HepG2 (cell line): ENCODE data around the gene RNF149. TPM values are rescaled to one million over a fixed set of nuclear protein-coding genes. Genes with fewer than 3 reads are reported as not detected.

Experiments used
- GATAD2A ChIP-seq: IDR thresholded peaks from 2 replicates; pipeline ENCODE4 v1.6.1; 2016
- GTF3A ChIP-seq: sonication (generic); formaldehyde crosslinking; conservative IDR thresholded peaks from 2 replicates; pipeline ENCODE4 v1.4.0; 2020; ENCODE audit warnings: mild to moderate bottlenecking, missing genetic modification reagents
- HES4 ChIP-seq: sonication (generic); formaldehyde crosslinking; IDR thresholded peaks from 2 replicates; pipeline ENCODE4 v1.9.0; 2021; ENCODE audit warnings: mild to moderate bottlenecking, missing genetic modification reagents, borderline replicate concordance
- HMG20A ChIP-seq: IDR thresholded peaks from 2 replicates; pipeline ENCODE4 v1.6.1; 2016; ENCODE audit warnings: borderline replicate concordance
- HNF4A ChIP-seq: sonication (generic); formaldehyde crosslinking; IDR thresholded peaks from 2 replicates; pipeline ENCODE4 v1.4.0; 2020; ENCODE audit warnings: missing genetic modification reagents
- MAFF ChIP-seq: IDR thresholded peaks from 2 replicates; pipeline ENCODE4 v1.6.1; 2011; ENCODE audit warnings: low read depth, low read length, improper control_type of control experiment
- MAFK ChIP-seq, 2 experiments: IDR thresholded peaks in 1 of 2; conservative IDR thresholded peaks in 1 of 2; 2 replicates each; pipeline ENCODE4 v1.6.1; 2011; ENCODE audit warnings: improper control_type of control experiment in 2 of 2, low read length in 2 of 2
- MTF1 ChIP-seq: sonication (generic); formaldehyde crosslinking; IDR thresholded peaks from 2 replicates; pipeline ENCODE4 v1.5.0; 2020; ENCODE audit warnings: missing genetic modification reagents
- MXD4 ChIP-seq: IDR thresholded peaks from 2 replicates; pipeline ENCODE4 v1.6.1; 2016; ENCODE audit warnings: mild to moderate bottlenecking, missing biosample characterization, missing genetic modification reagents
- SAP130 ChIP-seq: IDR thresholded peaks from 2 replicates; pipeline ENCODE4 v1.6.1; 2016; ENCODE audit warnings: low read depth
- SMC3 ChIP-seq: IDR thresholded peaks from 2 replicates; pipeline ENCODE4 v1.6.1; 2011; ENCODE audit warnings: low read length, improper control_type of control experiment
- SOX13 ChIP-seq, 3 experiments: fragments of 450-650 bp in 1 of 3; sonication (generic) in 1 of 3; formaldehyde crosslinking in 1 of 3; IDR thresholded peaks in 2 of 3; conservative IDR thresholded peaks in 1 of 3; 2 replicates each; pipeline versions ENCODE4 v1.5.0 to v1.6.1; 2016 to 2020; ENCODE audit warnings: antibody characterized with exemption in 1 of 3, mild to moderate bottlenecking in 1 of 3, missing compliant biosample characterization in 1 of 3, missing genetic modification reagents in 1 of 3, moderate library complexity in 1 of 3
- SOX5 ChIP-seq: IDR thresholded peaks from 2 replicates; pipeline ENCODE4 v1.6.1; 2016; ENCODE audit warnings: borderline replicate concordance
- ZNF292 ChIP-seq: sonication (generic); formaldehyde crosslinking; IDR thresholded peaks from 2 replicates; pipeline ENCODE4 v1.8.1; 2022; ENCODE audit warnings: mild to moderate bottlenecking, low read depth, missing genetic modification reagents, borderline replicate concordance
- ZNF331 ChIP-seq: sonication (generic); formaldehyde crosslinking; IDR thresholded peaks from 2 replicates; pipeline ENCODE4 v1.4.0; 2020; ENCODE audit warnings: missing genetic modification reagents
- ZNF615 ChIP-seq: sonication (generic); formaldehyde crosslinking; IDR thresholded peaks from 2 replicates; pipeline ENCODE4 v1.5.0; 2020; ENCODE audit warnings: mild to moderate bottlenecking, missing genetic modification reagents, borderline replicate concordance
- polyA plus RNA-seq, 8 experiments: library from polyadenylated mRNA; depleted of rRNA in 3 of 8; stranded (reverse) in 7 of 8; unstranded in 1 of 8; fragments of >200 nt; fragmentation: Illumina TruSeq in 4 of 8; extraction: Trizol in 4 of 8; gene quantifications; 2 replicates each; pipeline versions ENCODE4 v1.2.1 to v1.2.3, GENCODE V29; 2011 to 2016; ENCODE audit warnings: low read depth in 4 of 8, missing spikeins in 1 of 8, mixed read lengths in 1 of 8; ENCODE audit not compliant: insufficient read depth in 1 of 8
- total RNA-seq, 5 experiments: library from RNA; depleted of rRNA; stranded (reverse); fragments of >200 nt; fragmentation: Illumina TruSeq; extraction: Trizol; gene quantifications; 2 replicates each; pipeline ENCODE4 v1.2.3, GENCODE V29; 2016; ENCODE audit warnings: low read depth in 1 of 5
- TF ChIP-seq, protein P1 (sequence below): sonication (generic); formaldehyde crosslinking; IDR thresholded peaks from 2 replicates; pipeline ENCODE4 v1.4.0; 2020; ENCODE audit warnings: missing genetic modification reagents
- TF ChIP-seq, protein P2 (sequence below): IDR thresholded peaks from 2 replicates; pipeline ENCODE4 v1.6.1; 2018; ENCODE audit warnings: missing genetic modification reagents, mild to moderate bottlenecking, missing compliant biosample characterization
- TF ChIP-seq, protein P3 (sequence below): IDR thresholded peaks from 2 replicates; pipeline ENCODE4 v1.4.0; 2020; ENCODE audit warnings: mild to moderate bottlenecking, missing genetic modification reagents
- TF ChIP-seq, protein P4 (sequence below): sonication (generic); formaldehyde crosslinking; IDR thresholded peaks from 2 replicates; pipeline ENCODE4 v1.5.0; 2020; ENCODE audit warnings: mild to moderate bottlenecking, missing genetic modification reagents, borderline replicate concordance

RNF149 gene
- total and polyA plus RNA-seq, 2 of the 13 experiments (the other 11 are each of a cell fraction or from before 2014, with no cell fraction given): 87.6 to 109 TPM

DNA sequence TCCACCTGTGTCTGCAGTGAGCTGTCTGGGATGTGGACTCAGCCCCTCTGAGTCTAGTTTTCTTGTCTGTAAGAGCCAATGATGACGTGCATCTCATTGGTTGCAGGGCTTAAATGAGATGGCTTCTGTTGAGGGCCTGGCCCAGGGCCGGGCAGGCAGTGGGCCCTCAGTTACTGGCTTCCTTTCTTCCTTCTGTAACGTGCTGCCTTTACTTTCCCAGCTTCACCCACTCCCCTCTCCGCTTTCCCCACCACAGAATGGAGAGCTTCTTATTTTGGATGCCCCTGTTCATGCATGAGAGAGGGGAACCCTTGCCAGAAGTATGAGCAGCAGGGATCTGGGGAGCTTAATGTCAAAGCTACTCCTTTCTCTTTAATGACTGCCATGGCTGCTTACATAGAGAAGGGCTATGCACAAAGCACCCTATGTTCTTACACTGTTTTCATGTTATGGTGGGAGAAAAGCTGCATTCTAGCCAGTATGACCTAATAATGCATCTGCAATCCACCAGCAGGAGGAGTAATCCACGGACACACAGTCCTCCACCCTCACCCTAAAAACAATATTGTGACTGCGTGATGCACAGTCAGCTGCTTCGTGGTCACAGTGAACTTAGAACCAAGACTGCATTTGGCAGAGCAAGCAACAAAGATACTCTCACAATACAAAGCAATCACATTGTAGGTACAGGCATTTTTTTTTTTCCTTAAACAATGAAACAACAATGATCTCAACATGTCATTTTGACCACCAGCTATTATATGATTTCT is 41.6 kb upstream of the RNF149 start (continued):
- TF ChIP-seq HNF4A (0 out of 2 replicates have a peak, but pooled peaks have one; percentile 11), HES4 (CRISPR knock-in tag) (no peak), MTF1 (CRISPR knock-in tag) (no peak), SMC3 (peak; percentile 55), ZNF615 (CRISPR knock-in tag) (no peak), GTF3A (CRISPR knock-in tag) (no peak), ZNF331 (CRISPR knock-in tag) (0 out of 2 replicates have a peak, but pooled peaks have one; percentile 10), SOX13 (IDR thresholded peaks at IDR 0.05) (no peak), SOX13 (CRISPR knock-in tag; conservative IDR thresholded peaks at IDR 0.05 in 1 of 2, IDR thresholded peaks at IDR 0.05 in 1 of 2) (peak in 1 of 2 experiments; percentile 54; a peak in 1 of 4 replicates), MAFK (conservative IDR thresholded peaks at IDR 0.05 in 1 of 2, IDR thresholded peaks at IDR 0.05 in 1 of 2; ENCODE audit: low read length in 2 of 2) (peak in 1 of 2 experiments; percentile 42; a peak in 1 of 4 replicates), HMG20A (CRISPR knock-in tag) (peak; percentile 26; the same call in 1 of the 2 replicates), SAP130 (peak; percentile 41; the same call in 1 of the 2 replicates), GATAD2A (CRISPR knock-in tag) (peak; percentile 43; the same call in 1 of the 2 replicates), ZNF292 (CRISPR knock-in tag) (peak; percentile 43; the same call in 1 of the 2 replicates), MXD4 (CRISPR knock-in tag) (0 out of 2 replicates have a peak, but pooled peaks have one; percentile 18), SOX5 (CRISPR knock-in tag) (peak; percentile 59; the same call in 1 of the 2 replicates), MAFF (peak; percentile 22; the same call in 1 of the 2 replicates)
- TF ChIP-seq, protein P1, sequence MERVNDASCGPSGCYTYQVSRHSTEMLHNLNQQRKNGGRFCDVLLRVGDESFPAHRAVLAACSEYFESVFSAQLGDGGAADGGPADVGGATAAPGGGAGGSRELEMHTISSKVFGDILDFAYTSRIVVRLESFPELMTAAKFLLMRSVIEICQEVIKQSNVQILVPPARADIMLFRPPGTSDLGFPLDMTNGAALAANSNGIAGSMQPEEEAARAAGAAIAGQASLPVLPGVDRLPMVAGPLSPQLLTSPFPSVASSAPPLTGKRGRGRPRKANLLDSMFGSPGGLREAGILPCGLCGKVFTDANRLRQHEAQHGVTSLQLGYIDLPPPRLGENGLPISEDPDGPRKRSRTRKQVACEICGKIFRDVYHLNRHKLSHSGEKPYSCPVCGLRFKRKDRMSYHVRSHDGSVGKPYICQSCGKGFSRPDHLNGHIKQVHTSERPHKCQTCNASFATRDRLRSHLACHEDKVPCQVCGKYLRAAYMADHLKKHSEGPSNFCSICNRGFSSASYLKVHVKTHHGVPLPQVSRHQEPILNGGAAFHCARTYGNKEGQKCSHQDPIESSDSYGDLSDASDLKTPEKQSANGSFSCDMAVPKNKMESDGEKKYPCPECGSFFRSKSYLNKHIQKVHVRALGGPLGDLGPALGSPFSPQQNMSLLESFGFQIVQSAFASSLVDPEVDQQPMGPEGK: 0 out of 2 replicates have a peak, but pooled peaks have one; percentile 11
- TF ChIP-seq, protein P2, sequence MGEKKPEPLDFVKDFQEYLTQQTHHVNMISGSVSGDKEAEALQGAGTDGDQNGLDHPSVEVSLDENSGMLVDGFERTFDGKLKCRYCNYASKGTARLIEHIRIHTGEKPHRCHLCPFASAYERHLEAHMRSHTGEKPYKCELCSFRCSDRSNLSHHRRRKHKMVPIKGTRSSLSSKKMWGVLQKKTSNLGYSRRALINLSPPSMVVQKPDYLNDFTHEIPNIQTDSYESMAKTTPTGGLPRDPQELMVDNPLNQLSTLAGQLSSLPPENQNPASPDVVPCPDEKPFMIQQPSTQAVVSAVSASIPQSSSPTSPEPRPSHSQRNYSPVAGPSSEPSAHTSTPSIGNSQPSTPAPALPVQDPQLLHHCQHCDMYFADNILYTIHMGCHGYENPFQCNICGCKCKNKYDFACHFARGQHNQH: peak; percentile 51; the same call in 1 of the 2 replicates
- TF ChIP-seq, protein P3, sequence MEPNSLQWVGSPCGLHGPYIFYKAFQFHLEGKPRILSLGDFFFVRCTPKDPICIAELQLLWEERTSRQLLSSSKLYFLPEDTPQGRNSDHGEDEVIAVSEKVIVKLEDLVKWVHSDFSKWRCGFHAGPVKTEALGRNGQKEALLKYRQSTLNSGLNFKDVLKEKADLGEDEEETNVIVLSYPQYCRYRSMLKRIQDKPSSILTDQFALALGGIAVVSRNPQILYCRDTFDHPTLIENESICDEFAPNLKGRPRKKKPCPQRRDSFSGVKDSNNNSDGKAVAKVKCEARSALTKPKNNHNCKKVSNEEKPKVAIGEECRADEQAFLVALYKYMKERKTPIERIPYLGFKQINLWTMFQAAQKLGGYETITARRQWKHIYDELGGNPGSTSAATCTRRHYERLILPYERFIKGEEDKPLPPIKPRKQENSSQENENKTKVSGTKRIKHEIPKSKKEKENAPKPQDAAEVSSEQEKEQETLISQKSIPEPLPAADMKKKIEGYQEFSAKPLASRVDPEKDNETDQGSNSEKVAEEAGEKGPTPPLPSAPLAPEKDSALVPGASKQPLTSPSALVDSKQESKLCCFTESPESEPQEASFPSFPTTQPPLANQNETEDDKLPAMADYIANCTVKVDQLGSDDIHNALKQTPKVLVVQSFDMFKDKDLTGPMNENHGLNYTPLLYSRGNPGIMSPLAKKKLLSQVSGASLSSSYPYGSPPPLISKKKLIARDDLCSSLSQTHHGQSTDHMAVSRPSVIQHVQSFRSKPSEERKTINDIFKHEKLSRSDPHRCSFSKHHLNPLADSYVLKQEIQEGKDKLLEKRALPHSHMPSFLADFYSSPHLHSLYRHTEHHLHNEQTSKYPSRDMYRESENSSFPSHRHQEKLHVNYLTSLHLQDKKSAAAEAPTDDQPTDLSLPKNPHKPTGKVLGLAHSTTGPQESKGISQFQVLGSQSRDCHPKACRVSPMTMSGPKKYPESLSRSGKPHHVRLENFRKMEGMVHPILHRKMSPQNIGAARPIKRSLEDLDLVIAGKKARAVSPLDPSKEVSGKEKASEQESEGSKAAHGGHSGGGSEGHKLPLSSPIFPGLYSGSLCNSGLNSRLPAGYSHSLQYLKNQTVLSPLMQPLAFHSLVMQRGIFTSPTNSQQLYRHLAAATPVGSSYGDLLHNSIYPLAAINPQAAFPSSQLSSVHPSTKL (CRISPR knock-in tag): peak; percentile 43; the same call in 1 of the 2 replicates
- TF ChIP-seq, protein P4, sequence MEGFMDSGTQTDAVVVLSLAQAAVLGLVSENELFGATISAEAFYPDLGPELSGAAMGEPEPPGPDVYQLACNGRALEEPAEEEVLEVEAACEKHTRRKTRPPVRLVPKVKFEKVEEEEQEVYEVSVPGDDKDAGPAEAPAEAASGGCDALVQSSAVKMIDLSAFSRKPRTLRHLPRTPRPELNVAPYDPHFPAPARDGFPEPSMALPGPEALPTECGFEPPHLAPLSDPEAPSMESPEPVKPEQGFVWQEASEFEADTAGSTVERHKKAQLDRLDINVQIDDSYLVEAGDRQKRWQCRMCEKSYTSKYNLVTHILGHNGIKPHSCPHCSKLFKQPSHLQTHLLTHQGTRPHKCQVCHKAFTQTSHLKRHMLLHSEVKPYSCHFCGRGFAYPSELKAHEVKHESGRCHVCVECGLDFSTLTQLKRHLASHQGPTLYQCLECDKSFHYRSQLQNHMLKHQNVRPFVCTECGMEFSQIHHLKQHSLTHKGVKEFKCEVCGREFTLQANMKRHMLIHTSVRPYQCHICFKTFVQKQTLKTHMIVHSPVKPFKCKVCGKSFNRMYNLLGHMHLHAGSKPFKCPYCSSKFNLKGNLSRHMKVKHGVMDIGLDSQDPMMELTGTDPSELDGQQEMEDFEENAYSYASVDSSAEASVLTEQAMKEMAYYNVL (CRISPR knock-in tag): no peak
